GM12878 (cell line): Measurements from ENCODE around the gene SRD5A2. TPM values are rescaled to one million over a fixed set of nuclear protein-coding genes. Genes with fewer than 3 reads are reported as not detected.

Experiments used
- ATAC-seq: fragments of 200-7000 bp; cut with Tn5 transposase; 3 replicates; pipeline ENCODE4 v1.9.1; 2020; ENCODE audit warnings: mild to moderate bottlenecking, moderate library complexity
- BruUV-seq: library from RNA; stranded (reverse); fragments of 400-500 nt; replicated peaks from 2 replicates; lab custom pipeline; 2021; lab: Mats Ljungman, UMichigan
- CTCF ChIA-PET: fragments of 300-600 bp; sonication (Branson Sonifier 250); formaldehyde crosslinking; extraction: SDS; loops from one replicate; lab custom pipeline; 2021; ENCODE audit warnings: inconsistent platforms; lab: Yijun Ruan, JAX
- POLR2A ChIA-PET: fragments of 350-600 bp; formaldehyde crosslinking; extraction: SDS; loops from one replicate; lab custom pipeline; 2021; ENCODE audit warnings: inconsistent platforms; lab: Charles Lee
- RAD21 ChIA-PET: fragments of 300-600 bp; sonication (Branson Sonifier 250); formaldehyde crosslinking; loops from one replicate; lab custom pipeline; 2023; ENCODE audit warnings: antibody characterized with exemption; ENCODE audit not compliant: unreplicated experiment; lab: Charles Lee
- SMC1A ChIA-PET: fragments of 300-600 bp; sonication (Branson Sonifier 250); formaldehyde crosslinking; loops from one replicate; lab custom pipeline; 2023; ENCODE audit not compliant: unreplicated experiment, uncharacterized antibody; lab: Charles Lee
- DNase-seq: peaks from one replicate; pipeline ENCODE4 v3.0.0-alpha.2; 2011; ENCODE audit warnings: low read depth, low spot score
- FAIRE-seq: peaks from 3 replicates; lab custom pipeline; 2011; peaks lifted over from hg19 to GRCh38; lab: Jason Lieb, UNC
- H2AFZ ChIP-seq: 2 replicates; pipeline ENCODE4 v1.6.0; 2011; ENCODE audit warnings: low read depth, low read length, control low read depth; ENCODE audit not compliant: control insufficient read depth
- H3K27ac ChIP-seq: 2 replicates; pipeline ENCODE4 v1.5.1; 2011; ENCODE audit warnings: control low read depth; ENCODE audit not compliant: control insufficient read depth, insufficient read depth
- H3K27me3 ChIP-seq, 2 experiments: replicated peaks in 1 of 2; 2 replicates each; pipeline versions ENCODE4 v1.6.0 to v1.6.1; 2011; ENCODE audit warnings: low read length in 1 of 2; ENCODE audit not compliant: control insufficient read depth in 2 of 2, insufficient read depth in 2 of 2
- H3K36me3 ChIP-seq, 2 experiments: 2 replicates each; pipeline ENCODE4 v1.5.1; 2011; ENCODE audit warnings: low read length in 1 of 2; ENCODE audit not compliant: control insufficient read depth in 2 of 2, insufficient read depth in 2 of 2
- H3K4me1 ChIP-seq: 2 replicates; pipeline ENCODE4 v1.6.1; 2011; ENCODE audit warnings: mild to moderate bottlenecking, low read length, moderate library complexity, mixed read lengths; ENCODE audit not compliant: control insufficient read depth, insufficient read depth
- H3K4me2 ChIP-seq: 2 replicates; pipeline ENCODE4 v1.6.0; 2011; ENCODE audit warnings: control low read depth; ENCODE audit not compliant: control insufficient read depth, insufficient read depth
- H3K4me3 ChIP-seq: fragments of 200-600 bp; sonication (generic); 2 replicates; pipeline ENCODE4 v1.5.1; 2016
- H3K79me2 ChIP-seq: 2 replicates; pipeline ENCODE4 v1.6.0; 2011; ENCODE audit warnings: low read length; ENCODE audit not compliant: control insufficient read depth, insufficient read depth
- H3K9ac ChIP-seq: 2 replicates; pipeline ENCODE4 v1.8.0; 2011; ENCODE audit warnings: low read length, control low read depth, mixed read lengths; ENCODE audit not compliant: control insufficient read depth, insufficient read depth
- H3K9me3 ChIP-seq: replicated peaks from 3 replicates; pipeline ENCODE4 v1.5.1; 2011; ENCODE audit warnings: mild to moderate bottlenecking, low read length; ENCODE audit not compliant: control insufficient read depth, insufficient read depth
- H4K20me1 ChIP-seq: 2 replicates; pipeline ENCODE4 v1.6.0; 2011; ENCODE audit not compliant: control insufficient read depth, insufficient read depth
- BHLHE40 ChIP-seq, 2 experiments: fragments of 450-650 bp in 1 of 2; IDR thresholded peaks; 2 replicates each; pipeline ENCODE4 v1.6.1; 2011 to 2017; ENCODE audit warnings: low read depth in 2 of 2, borderline replicate concordance in 1 of 2, improper control_type of control experiment in 1 of 2, low read length in 1 of 2, mild to moderate bottlenecking in 1 of 2
- CHD1 ChIP-seq: IDR thresholded peaks from 2 replicates; pipeline ENCODE4 v1.6.1; 2012; ENCODE audit warnings: low read depth, low read length, improper control_type of control experiment
- HCFC1 ChIP-seq: fragments of 150-350 bp; IDR thresholded peaks from 2 replicates; pipeline ENCODE4 v1.6.1; 2014; ENCODE audit warnings: low read length
- HDAC6 ChIP-seq: fragments of 200-600 bp; sonication (generic); IDR thresholded peaks from one replicate; pipeline ENCODE4 v1.8.0; 2017; ENCODE audit warnings: antibody characterized with exemption; ENCODE audit not compliant: unreplicated experiment
- KAT2A ChIP-seq: conservative IDR thresholded peaks from 2 replicates; pipeline ENCODE4 v1.6.1; 2011; ENCODE audit warnings: low read depth, low read length; ENCODE audit not compliant: control insufficient read depth
- MYC ChIP-seq: IDR thresholded peaks from 2 replicates; pipeline ENCODE4 v1.6.1; 2011; ENCODE audit warnings: mild to moderate bottlenecking, low read length, moderate library complexity, inconsistent platforms; ENCODE audit not compliant: insufficient read depth, insufficient replicate concordance, insufficient read length, severe bottlenecking
- NR2F1 ChIP-seq: fragments of 450-650 bp; conservative IDR thresholded peaks from 2 replicates; pipeline ENCODE4 v1.6.1; 2017; ENCODE audit warnings: mild to moderate bottlenecking
- RAD21 ChIP-seq: IDR thresholded peaks from 2 replicates; pipeline ENCODE4 v1.6.1; 2011; ENCODE audit warnings: mild to moderate bottlenecking, low read depth, low read length, moderate library complexity; ENCODE audit not compliant: insufficient read depth
- SIX5 ChIP-seq: IDR thresholded peaks from 2 replicates; pipeline ENCODE4 v1.6.1; 2011; ENCODE audit warnings: mild to moderate bottlenecking, low read depth, low read length, moderate library complexity; ENCODE audit not compliant: severe bottlenecking
- TBL1XR1 ChIP-seq: IDR thresholded peaks from 2 replicates; pipeline ENCODE4 v1.6.1; 2012; ENCODE audit warnings: low read depth, low read length, improper control_type of control experiment
- ZSCAN29 ChIP-seq: fragments of 450-650 bp; IDR thresholded peaks from 2 replicates; pipeline ENCODE4 v1.6.1; 2017; ENCODE audit warnings: mild to moderate bottlenecking, moderate library complexity
- WGBS: methylation state at CpG from one replicate; pipeline ENCODE4 v1.1.6; 2016; ENCODE audit warnings: low lambda C conversion rate; ENCODE audit not compliant: insufficient replicate concordance, insufficient coverage; ENCODE audit errors: missing lambda C conversion rate; 5-methylcytosine and 5-hydroxymethylcytosine counted together
- in situ Hi-C: fragments of 300-500 bp; cut with MboI; formaldehyde crosslinking; loops from 9 replicates; pipeline ENCODE4 v1.14.3; 2018; ENCODE audit warnings: mixed read lengths
- intact Hi-C: fragments of 100-400 bp; cut with micrococcal nuclease; formaldehyde crosslinking; loops from one replicate; pipeline ENCODE4 v1.14.2; 2022; ENCODE audit not compliant: unreplicated experiment
- polyA plus RNA-seq, 11 experiments: library from polyadenylated mRNA; depleted of rRNA in 4 of 11; unstranded in 6 of 11; stranded (reverse) in 5 of 11; fragments of >200 nt; fragmentation: Nextera tagmentation in 4 of 11; fragmentation: Illumina TruSeq in 1 of 11; extraction: Ambion mirVana in 4 of 11; extraction: Trizol in 1 of 11; gene quantifications; 1 replicate in 1 of 11; 2 replicates in 10 of 11; pipeline versions ENCODE4 v1.2.1 to v1.2.3, GENCODE V29; 2011 to 2016; ENCODE audit warnings: inconsistent platforms in 2 of 11, missing spikeins in 2 of 11, low read depth in 1 of 11
- total RNA-seq, 4 experiments: library from RNA; depleted of rRNA in 3 of 4; stranded (reverse); fragments of >200 nt in 3 of 4; fragmentation: Illumina TruSeq in 1 of 4; extraction: Trizol in 1 of 4; gene quantifications; 2 replicates each; pipeline versions ENCODE4 v1.2.1 to v1.2.3, GENCODE V29; 2013 to 2021
- TF ChIP-seq, protein P1 (sequence below): fragments of 450-650 bp; IDR thresholded peaks from 2 replicates; pipeline ENCODE4 v1.6.1; 2017; ENCODE audit warnings: mild to moderate bottlenecking, moderate library complexity

The SRD5A2 gene
- total and polyA plus RNA-seq, 10 of the 15 experiments (the other 5 are each of a cell fraction or from before 2014, with no cell fraction given), result 0.01 TPM; not detected in 7

DNA sequence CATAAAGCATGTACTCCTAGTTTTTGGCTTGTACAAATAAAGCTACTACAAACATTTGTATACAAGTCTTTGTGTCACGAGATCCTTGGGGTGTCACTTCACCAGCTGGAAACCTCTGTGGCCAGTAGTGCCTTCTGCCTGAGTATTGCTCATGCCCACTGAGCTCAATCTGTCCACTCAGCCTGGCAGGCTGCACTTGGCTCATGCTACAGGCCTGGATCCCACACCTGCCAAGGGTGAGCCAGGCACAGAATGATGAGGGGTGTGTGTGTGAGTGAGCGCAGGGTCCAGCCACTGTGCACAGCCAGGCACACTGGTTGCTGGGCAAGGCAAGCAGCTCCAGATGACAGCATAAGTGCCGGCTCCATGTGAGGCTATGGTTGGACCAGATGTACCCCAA, 13.1 kb downstream of the SRD5A2 start:
- H3K36me3 ChIP-seq, result no peaks in the 10 kb centered on the region
- no peak overlapping the region for H3K4me2 ChIP-seq
- DNase-seq (no peak), ATAC-seq (no peak), FAIRE-seq (no peak)
- ChIA-PET POLR2A (interaction anchor here (0.6 kb wide), 1 partner anchor 1753 kb away, joined by 3 read pairs; no protein-coding TSS in a partner anchor), CTCF (no interaction called here), SMC1A (no interaction called here), RAD21 (no interaction called here)
- H2AFZ ChIP-seq, result no peak overlapping the region
- H3K4me1 ChIP-seq, result no peaks in the 10 kb centered on the region
- intact Hi-C loops, result no loop called here
- no peak overlapping the region for H3K9ac ChIP-seq
- no TSS peak for BruUV-seq
- in situ Hi-C loops, result no loop called here
- TF ChIP-seq HCFC1 (no peak), HDAC6 (no peak)
- H3K27ac ChIP-seq, result no peak overlapping the region
- no peaks in the 10 kb centered on the region for H3K79me2 ChIP-seq
- H3K9me3 ChIP-seq, result no peaks in the 10 kb centered on the region
- no peaks in the 10 kb centered on the region for H4K20me1 ChIP-seq
- H3K27me3 ChIP-seq, result no peaks in the 10 kb centered on the region
- 48% methylated on average over 3 of the region's 3 CpGs for WGBS
- H3K4me3 ChIP-seq, result no peak overlapping the region

DNA sequence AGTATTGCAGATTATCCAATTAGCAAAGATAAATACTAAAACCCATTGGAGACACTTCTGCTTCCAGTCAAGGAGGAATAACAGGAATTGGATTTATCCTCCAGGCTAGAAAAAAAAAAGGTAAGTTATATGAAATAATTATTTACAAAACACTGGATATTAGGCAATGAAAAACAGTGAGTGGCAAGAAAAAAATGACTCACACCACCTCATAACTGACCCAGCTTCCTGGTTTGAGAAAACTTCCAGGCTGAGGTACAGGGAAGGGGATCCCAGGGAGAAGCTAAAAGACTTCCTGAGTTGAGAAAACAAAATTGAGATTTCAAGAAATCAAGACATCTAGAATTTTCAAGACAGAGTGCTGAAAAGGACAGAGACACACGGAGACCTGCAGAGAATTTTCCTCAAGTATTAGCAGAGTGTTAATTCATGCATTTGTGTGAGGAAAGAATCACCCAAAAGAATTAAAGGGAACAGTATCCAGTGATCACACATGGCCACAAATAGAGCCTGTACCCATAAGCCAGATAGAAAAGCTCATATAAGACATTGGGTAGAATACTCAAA, 17.4 kb downstream of the SRD5A2 start:
- Histone ChIP-seq H3K4me3 (no peak overlapping the region), H3K36me3 (no peaks in the 10 kb centered on the region), H3K4me1 (no peaks in the 10 kb centered on the region), H3K79me2 (no peaks in the 10 kb centered on the region), H4K20me1 (no peaks in the 10 kb centered on the region), H3K27me3 (no peaks in the 10 kb centered on the region), H2AFZ (no peak overlapping the region), H3K9me3 (no peaks in the 10 kb centered on the region), H3K4me2 (no peak overlapping the region), H3K9ac (no peak overlapping the region), H3K27ac (no peak overlapping the region)
- ChIA-PET SMC1A (no interaction called here), RAD21 (no interaction called here), POLR2A (no interaction called here), CTCF (interaction anchor here (0.5 kb wide), 1 partner anchor 503 kb away, joined by 3 read pairs; no protein-coding TSS in a partner anchor)
- no TSS peak for BruUV-seq
- FAIRE-seq, result no peak
- intact Hi-C loops, result no loop called here
- no peak for ATAC-seq
- DNase-seq, result no peak
- 0% methylated on average over 1 of the region's 1 CpG for WGBS
- in situ Hi-C loops, result no loop called here
- TF ChIP-seq NR2F1, result no peak
- no peak for TF ChIP-seq ZSCAN29
- no peak for TF ChIP-seq SIX5
- no peak for TF ChIP-seq TBL1XR1
- no peak for TF ChIP-seq MYC
- TF ChIP-seq HCFC1, result no peak
- TF ChIP-seq RAD21, result no peak
- no peak for TF ChIP-seq BHLHE40 (IDR thresholded peaks at IDR 0.05; ENCODE audit: borderline replicate concordance in 1 of 2, low read depth in 2 of 2, low read length in 1 of 2)
- TF ChIP-seq CHD1, result no peak
- TF ChIP-seq, protein P1, sequence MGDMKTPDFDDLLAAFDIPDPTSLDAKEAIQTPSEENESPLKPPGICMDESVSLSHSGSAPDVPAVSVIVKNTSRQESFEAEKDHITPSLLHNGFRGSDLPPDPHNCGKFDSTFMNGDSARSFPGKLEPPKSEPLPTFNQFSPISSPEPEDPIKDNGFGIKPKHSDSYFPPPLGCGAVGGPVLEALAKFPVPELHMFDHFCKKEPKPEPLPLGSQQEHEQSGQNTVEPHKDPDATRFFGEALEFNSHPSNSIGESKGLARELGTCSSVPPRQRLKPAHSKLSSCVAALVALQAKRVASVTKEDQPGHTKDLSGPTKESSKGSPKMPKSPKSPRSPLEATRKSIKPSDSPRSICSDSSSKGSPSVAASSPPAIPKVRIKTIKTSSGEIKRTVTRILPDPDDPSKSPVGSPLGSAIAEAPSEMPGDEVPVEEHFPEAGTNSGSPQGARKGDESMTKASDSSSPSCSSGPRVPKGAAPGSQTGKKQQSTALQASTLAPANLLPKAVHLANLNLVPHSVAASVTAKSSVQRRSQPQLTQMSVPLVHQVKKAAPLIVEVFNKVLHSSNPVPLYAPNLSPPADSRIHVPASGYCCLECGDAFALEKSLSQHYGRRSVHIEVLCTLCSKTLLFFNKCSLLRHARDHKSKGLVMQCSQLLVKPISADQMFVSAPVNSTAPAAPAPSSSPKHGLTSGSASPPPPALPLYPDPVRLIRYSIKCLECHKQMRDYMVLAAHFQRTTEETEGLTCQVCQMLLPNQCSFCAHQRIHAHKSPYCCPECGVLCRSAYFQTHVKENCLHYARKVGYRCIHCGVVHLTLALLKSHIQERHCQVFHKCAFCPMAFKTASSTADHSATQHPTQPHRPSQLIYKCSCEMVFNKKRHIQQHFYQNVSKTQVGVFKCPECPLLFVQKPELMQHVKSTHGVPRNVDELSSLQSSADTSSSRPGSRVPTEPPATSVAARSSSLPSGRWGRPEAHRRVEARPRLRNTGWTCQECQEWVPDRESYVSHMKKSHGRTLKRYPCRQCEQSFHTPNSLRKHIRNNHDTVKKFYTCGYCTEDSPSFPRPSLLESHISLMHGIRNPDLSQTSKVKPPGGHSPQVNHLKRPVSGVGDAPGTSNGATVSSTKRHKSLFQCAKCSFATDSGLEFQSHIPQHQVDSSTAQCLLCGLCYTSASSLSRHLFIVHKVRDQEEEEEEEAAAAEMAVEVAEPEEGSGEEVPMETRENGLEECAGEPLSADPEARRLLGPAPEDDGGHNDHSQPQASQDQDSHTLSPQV, result no peak
- no peak for TF ChIP-seq KAT2A
